ENCODE results near the gene CAPN11. TPM values are rescaled to one million over a fixed set of nuclear protein-coding genes. Genes with fewer than 3 reads are reported as not detected.

CAPN11 gene
- total and polyA plus RNA-seq, 2 donors from 2014 or later = 0.39 to 2.3 TPM

DNA sequence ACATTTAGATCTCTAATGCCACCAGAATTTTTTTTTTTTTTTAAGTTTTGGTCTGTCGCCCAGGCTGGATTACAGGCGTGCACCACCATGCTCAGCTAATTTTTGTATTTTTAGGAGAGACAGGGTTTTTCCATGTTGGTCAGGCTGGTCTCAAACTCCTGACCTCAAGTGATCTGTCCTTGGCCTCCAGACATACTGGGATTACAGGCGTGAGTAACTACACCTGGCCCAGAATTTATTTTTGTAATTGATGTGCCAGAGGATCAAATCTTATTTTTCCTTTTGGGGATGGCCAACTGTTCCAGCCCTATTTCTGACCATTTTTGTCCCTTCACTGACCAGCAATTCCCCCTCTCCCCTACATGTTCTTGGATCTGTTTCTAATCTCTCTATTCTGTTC, 40.1 kb downstream of the CAPN11 start:
- intact Hi-C loops (cut with DNase I) = no loop called here
- H3K27ac ChIP-seq (ENCODE audit: low read depth in 2 of 2, low read length in 2 of 2) = no peak overlapping the region
- H3K27me3 ChIP-seq (ENCODE audit: control insufficient read depth, insufficient read depth, low read length) = no peaks in the 10 kb centered on the region
- no peak overlapping the region for H3K4me3 ChIP-seq (ENCODE audit: low read length in 3 of 3)
- H3K4me1 ChIP-seq (ENCODE audit: control insufficient read depth in 2 of 3, insufficient read depth in 2 of 3, low read depth in 1 of 3, low read length in 3 of 3) = peaks cover 0 to 6% (median 0%) of the 10 kb centered on the region in 3 donors
- no peak overlapping the region for H3K9ac ChIP-seq (ENCODE audit: low read length in 3 of 3)
- H3K9me3 ChIP-seq (ENCODE audit: control insufficient read depth in 2 of 3, insufficient read depth in 1 of 3, low read length in 3 of 3) = no peaks in the 10 kb centered on the region
- FAIRE-seq (no peak), DNase-seq (no peak)
- H3K36me3 ChIP-seq (ENCODE audit: control insufficient read depth in 2 of 3, insufficient read depth in 3 of 3, low read length in 3 of 3) = no peaks in the 10 kb centered on the region
- TF ChIP-seq, protein P1, sequence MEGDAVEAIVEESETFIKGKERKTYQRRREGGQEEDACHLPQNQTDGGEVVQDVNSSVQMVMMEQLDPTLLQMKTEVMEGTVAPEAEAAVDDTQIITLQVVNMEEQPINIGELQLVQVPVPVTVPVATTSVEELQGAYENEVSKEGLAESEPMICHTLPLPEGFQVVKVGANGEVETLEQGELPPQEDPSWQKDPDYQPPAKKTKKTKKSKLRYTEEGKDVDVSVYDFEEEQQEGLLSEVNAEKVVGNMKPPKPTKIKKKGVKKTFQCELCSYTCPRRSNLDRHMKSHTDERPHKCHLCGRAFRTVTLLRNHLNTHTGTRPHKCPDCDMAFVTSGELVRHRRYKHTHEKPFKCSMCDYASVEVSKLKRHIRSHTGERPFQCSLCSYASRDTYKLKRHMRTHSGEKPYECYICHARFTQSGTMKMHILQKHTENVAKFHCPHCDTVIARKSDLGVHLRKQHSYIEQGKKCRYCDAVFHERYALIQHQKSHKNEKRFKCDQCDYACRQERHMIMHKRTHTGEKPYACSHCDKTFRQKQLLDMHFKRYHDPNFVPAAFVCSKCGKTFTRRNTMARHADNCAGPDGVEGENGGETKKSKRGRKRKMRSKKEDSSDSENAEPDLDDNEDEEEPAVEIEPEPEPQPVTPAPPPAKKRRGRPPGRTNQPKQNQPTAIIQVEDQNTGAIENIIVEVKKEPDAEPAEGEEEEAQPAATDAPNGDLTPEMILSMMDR (IDR thresholded peaks at IDR 0.05; ENCODE audit: borderline replicate concordance, extremely low read depth, insufficient read depth) = no peak

DNA sequence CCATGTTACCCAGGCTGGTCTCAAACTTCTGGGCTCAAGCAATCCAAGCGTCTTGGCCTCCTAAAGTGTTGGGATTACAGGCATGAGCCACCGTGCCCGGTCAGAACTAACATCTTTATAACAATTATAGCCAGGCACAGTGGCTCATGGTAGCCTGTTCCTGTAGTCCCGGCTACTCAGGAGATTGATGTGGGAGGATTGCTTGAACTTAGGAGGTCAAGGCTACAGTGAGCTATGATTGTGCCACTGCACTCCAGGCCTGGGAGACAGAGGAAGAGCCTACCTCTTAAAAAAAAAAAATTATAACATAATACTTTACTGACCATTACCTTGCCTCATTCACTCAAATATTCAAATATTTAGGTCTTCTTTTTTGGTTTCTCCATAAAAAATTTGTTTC, 41.3 kb downstream of the CAPN11 start:
- Histone ChIP-seq H3K4me3 (ENCODE audit: low read length in 3 of 3) (no peak overlapping the region), H3K27me3 (ENCODE audit: control insufficient read depth, insufficient read depth, low read length) (no peaks in the 10 kb centered on the region), H3K36me3 (ENCODE audit: control insufficient read depth in 2 of 3, insufficient read depth in 3 of 3, low read length in 3 of 3) (no peaks in the 10 kb centered on the region), H3K27ac (ENCODE audit: low read depth in 2 of 2, low read length in 2 of 2) (no peak overlapping the region), H3K4me1 (ENCODE audit: control insufficient read depth in 2 of 3, insufficient read depth in 2 of 3, low read depth in 1 of 3, low read length in 3 of 3) (peaks cover 0 to 6% (median 0%) of the 10 kb centered on the region in 3 donors), H3K9ac (ENCODE audit: low read length in 3 of 3) (no peak overlapping the region), H3K9me3 (ENCODE audit: control insufficient read depth in 2 of 3, insufficient read depth in 1 of 3, low read length in 3 of 3) (no peaks in the 10 kb centered on the region)
- TF ChIP-seq, protein P1 (IDR thresholded peaks at IDR 0.05; ENCODE audit: borderline replicate concordance, extremely low read depth, insufficient read depth) = no peak
- intact Hi-C loops (cut with DNase I) = no loop called here
- FAIRE-seq (no peak), DNase-seq (peak in 1 of 5 donors; percentile 4)

DNA sequence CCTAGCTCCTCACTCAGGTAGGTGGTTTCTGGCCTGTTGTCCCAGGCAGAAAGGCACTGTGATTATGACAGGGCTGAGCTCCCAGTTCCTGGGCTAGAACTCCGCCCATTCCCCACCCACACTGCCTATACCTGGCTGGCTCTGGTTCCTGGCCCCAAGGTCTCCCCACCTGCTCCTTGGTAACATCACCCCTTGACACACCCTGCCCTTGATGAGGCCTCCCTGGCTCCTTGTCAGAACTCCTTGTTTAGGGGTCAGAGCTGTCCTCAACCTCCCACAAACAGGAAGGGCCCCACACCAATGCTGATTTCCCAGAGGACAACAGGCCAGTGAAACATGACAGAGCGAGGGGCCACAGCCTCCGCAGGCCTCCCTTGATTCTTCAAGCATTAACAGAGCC, 42.6 kb downstream of the CAPN11 start:
- no peaks in the 10 kb centered on the region for H3K27me3 ChIP-seq (ENCODE audit: control insufficient read depth, insufficient read depth, low read length)
- FAIRE-seq (no peak), DNase-seq (peak in 1 of 5 donors; percentile 48)
- no peak overlapping the region for H3K4me3 ChIP-seq (ENCODE audit: low read length in 3 of 3)
- no peak overlapping the region for H3K9ac ChIP-seq (ENCODE audit: low read length in 3 of 3)
- H3K9me3 ChIP-seq (ENCODE audit: control insufficient read depth in 2 of 3, insufficient read depth in 1 of 3, low read length in 3 of 3) = no peaks in the 10 kb centered on the region
- intact Hi-C loops (cut with DNase I) = no loop called here
- H3K36me3 ChIP-seq (ENCODE audit: control insufficient read depth in 2 of 3, insufficient read depth in 3 of 3, low read length in 3 of 3) = no peaks in the 10 kb centered on the region
- peaks cover 0 to 6% (median 0%) of the 10 kb centered on the region in 3 donors for H3K4me1 ChIP-seq (ENCODE audit: control insufficient read depth in 2 of 3, insufficient read depth in 2 of 3, low read depth in 1 of 3, low read length in 3 of 3)
- H3K27ac ChIP-seq (ENCODE audit: low read depth in 2 of 2, low read length in 2 of 2) = no peak overlapping the region
- TF ChIP-seq, protein P1 (IDR thresholded peaks at IDR 0.05; ENCODE audit: borderline replicate concordance, extremely low read depth, insufficient read depth) = no peak
